ENCODE data around the gene FAM180A.

FAM180A gene

DNA sequence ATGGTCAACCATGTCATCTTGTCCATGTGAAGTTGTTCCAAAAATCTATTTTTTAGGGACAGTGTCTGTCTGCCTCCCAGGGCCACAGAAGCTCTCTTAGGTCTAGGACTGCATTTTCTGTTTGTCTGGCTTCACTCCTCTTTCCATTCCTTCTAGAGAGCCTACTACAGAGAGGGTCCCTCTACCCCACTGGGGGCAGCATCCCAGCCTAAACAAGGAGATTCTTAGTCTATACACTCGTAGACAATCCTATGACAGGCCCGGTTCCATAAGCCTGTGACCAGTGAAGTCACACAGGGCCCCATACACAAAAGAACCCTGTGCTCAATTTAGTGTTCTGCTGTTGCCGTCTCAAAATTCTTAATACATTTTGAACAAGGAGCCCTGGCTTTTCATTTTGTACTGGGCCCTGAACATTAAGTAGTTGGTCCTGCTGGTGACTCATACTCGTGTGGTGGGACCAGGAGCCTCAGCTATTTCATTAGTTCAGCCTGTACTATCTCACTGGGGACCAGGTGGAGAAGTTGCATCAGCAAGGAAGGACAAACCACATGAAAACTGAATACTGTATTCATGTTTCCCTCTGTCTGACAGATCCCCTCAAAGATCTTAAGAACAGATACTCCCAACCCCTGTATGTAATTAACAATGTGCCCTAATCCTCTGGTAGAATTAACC, 23.5 kb upstream of the FAM180A start:
- in situ Hi-C loops (cut with MboI; ENCODE audit: low sequenced_read_pairs) = no loop called here

GRCh38 chr7:135771051-135771450, 22.4 kb upstream of the FAM180A start:
- in situ Hi-C loops (cut with MboI; ENCODE audit: low sequenced_read_pairs) = no loop called here

DNA sequence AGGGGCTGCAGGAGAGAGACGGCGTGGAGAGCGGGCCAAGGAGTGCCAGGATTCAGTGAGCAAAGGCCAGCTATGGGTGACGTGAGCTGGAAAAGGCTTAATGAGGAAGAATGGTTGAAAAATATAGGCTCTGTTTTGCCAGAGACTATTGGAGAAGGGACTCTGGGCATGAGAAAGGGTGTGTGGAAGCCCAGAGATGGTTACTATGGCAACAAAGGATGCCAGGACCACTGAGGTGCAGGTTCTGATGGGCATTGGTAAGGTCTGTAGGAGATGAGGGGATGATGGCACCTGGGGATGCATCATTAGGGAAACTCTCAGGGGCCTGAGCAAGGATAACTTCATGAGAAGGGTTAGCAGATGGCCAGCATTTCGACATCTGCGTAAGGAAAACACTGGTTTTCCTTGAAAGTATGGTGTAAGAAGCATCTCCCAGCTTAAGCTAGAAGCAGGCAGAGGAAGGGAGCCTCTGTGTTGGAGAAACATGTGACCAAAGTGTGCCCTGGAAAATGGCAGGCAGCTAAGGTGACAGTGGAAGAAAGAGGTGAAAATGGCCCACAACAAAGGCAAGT, 21.6 kb upstream of the FAM180A start:
- in situ Hi-C loops (cut with MboI; ENCODE audit: low sequenced_read_pairs) = no loop called here

- in situ Hi-C loops (cut with MboI; ENCODE audit: low sequenced_read_pairs) = no loop called here
Observed at GRCh38 chr7:135769005-135769802, 20.6 kb upstream of the FAM180A start.

DNA sequence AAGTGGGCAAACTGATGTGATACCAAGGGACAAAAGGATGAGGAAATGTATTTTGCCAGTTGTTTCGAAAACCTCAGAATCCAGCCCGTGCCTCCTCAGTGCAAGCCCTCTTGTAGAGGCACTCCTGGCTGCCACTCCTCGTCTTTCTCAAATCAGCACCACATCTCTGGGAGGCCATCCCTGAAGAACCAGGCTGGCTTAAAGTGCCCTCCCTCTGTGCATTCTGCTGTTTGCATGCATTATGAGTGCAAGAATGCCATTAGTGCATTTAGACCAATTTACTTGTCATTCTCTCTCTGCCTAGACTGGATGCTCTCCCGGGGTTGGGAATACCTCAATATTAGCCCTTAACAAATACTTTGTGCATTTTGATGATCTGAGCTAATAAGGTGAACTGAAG, 19.9 kb upstream of the FAM180A start:
- in situ Hi-C loops (cut with MboI; ENCODE audit: low sequenced_read_pairs) = no loop called here

GRCh38 chr7:135768064-135768463, 19.5 kb upstream of the FAM180A start:
- in situ Hi-C loops (cut with MboI; ENCODE audit: low sequenced_read_pairs) = no loop called here

GRCh38 chr7:135763261-135763660, 14.6 kb upstream of the FAM180A start:
- in situ Hi-C loops (cut with MboI; ENCODE audit: low sequenced_read_pairs) = no loop called here

- in situ Hi-C loops (cut with MboI; ENCODE audit: low sequenced_read_pairs) = no loop called here
Observed at GRCh38 chr7:135761751-135762488, 13.3 kb upstream of the FAM180A start.

- in situ Hi-C loops (cut with MboI; ENCODE audit: low sequenced_read_pairs) = no loop called here
Observed at GRCh38 chr7:135759532-135759931, 10.9 kb upstream of the FAM180A start.

DNA sequence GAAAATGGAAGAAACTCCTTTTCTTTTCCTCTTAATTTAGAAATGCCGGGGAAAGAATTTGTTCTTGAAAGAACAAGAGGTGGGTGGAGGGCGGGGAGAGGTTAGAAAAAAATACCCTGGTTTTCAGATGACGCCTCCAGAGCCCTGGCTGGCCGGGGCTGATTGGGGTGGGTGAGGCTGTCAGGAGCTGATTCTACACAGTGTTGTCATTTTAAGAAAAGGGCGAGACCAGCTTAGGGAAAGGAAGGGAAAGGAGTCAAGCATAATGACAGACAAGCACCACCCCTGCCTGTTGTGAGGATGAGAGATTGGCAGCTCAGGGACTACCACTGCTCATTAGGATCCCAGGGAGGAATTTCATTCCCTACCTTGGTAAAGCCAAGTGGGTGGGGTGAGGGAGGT, 9.9 kb upstream of the FAM180A start:
- in situ Hi-C loops (cut with MboI; ENCODE audit: low sequenced_read_pairs) = no loop called here

GRCh38 chr7:135757719-135758411, 9.3 kb upstream of the FAM180A start:
- in situ Hi-C loops (cut with MboI; ENCODE audit: low sequenced_read_pairs) = no loop called here

DNA sequence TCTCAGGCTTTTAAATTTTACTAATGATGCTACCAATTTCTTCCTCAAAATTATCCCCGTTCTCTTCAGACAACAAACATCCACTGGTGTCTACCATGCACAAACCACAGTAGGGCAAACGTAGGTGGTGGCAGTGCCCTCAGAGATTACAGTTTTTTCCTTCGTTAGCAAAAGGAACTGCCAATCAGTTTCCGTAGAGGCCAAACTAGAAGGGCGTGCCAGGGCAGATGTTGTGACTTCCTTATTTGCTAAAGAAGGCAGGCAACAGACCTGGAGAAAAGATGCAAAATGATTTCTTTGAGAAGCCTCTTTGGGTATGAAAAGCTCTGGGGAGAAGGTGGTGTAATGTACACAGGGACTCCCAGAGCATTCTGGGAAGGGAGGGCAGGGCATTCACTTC, 7.6 kb upstream of the FAM180A start:
- in situ Hi-C loops (cut with MboI; ENCODE audit: low sequenced_read_pairs) = no loop called here

DNA sequence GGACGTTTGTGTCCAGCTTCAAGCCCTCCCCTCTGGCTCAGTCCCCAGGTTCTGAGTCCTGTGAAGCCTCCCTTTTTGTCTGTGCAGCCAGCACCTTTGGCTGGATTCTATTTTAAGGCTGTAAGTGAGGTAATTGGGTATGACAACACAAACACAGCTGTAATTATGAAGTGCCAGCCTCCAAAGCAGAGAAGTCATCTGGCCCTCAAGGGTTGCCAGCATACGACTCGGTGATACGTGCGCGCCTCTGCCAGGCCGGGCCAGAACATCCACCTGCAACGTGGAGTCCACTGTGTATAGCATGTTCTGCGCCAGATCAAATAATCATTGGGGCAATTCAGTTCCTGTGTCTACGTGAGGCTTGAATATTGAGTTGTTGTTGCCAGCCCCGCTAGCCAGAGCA, 6.7 kb upstream of the FAM180A start:
- in situ Hi-C loops (cut with MboI; ENCODE audit: low sequenced_read_pairs) = no loop called here

DNA sequence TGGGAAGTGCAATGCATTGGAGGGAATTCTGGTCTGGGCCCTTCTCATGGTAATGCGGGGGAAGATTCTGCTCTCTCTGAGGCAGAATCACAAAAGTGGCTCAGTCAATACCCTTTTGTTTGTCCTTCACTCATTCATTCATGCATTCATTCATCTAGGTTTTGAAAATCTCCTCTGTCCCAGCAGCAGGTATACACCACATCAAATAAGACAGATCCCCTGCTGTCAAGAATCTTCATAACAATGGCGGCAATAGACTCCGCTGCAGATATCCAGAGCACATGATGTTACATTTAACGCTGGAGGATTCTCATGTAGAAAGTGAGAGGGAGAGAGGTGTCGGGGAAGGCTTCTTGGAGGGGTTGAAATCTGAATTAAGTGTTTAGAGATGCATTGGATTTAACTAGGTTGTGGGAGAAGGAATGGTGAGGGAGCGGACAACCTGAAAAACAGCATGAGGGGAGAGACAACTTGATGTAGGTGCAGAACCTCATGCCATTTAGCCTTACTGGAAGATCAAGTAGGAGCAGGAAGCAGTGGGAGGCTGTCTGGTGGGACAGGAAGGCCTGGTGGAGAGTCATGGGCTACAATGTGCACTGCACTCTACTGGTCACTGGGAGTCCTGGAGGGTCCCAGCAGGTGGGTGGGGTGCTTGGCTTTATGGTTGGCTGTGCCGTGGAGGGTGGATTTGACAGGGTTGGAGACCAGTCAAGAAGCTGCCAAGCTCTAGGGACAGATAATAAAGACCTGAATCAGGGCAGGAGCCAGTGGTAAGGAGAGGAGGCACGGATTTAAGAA, 5.2 kb upstream of the FAM180A start:
- in situ Hi-C loops (cut with MboI; ENCODE audit: low sequenced_read_pairs) = no loop called here

- in situ Hi-C loops (cut with MboI; ENCODE audit: low sequenced_read_pairs) = no loop called here
Observed at GRCh38 chr7:135747366-135747765, 1.2 kb downstream of the FAM180A start.

- in situ Hi-C loops (cut with MboI; ENCODE audit: low sequenced_read_pairs) = no loop called here
Observed at GRCh38 chr7:135745703-135746312, 2.8 kb downstream of the FAM180A start.

DNA sequence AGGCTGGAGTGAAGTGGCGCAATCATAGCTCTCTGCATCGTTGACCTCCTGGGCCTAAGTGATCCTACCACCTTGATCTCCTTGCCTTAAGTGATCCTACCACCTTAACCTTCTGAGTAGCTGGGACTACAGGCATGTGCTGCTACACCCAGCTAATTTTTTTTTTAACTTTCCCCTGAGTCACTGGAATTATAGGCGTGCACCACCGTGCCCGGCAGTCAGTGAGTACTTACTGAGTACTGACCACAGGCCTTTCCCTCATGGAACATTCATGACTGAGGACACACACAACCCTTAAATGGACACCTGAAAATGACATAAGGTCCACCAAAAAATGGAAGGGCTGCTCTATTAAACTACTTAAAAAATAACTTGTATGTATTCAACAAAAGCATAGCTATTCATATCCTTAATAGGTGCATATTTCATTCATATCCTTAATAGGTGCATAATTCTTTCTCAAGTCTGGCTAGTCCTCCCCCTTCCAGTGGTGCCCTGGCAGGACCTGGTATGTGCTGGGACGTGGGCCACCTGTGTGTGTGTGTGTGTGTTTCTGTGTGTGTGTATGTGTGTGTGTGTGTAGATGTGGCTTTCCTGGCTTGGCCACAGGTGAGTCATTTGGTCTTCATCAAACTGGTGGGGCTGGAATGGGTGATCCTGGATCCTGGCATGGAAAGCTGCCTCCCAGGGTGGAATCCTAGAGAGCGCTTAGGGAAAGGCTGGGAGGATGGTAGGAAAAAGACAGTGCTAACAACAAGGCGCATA, 3.5 kb downstream of the FAM180A start:
- in situ Hi-C loops (cut with MboI; ENCODE audit: low sequenced_read_pairs) = no loop called here

GRCh38 chr7:135743907-135744731, 4.5 kb downstream of the FAM180A start:
- in situ Hi-C loops (cut with MboI; ENCODE audit: low sequenced_read_pairs) = no loop called here
